Rectal smooth muscle tissue (tissue), 1 donor: ENCODE measurements around the gene CDK6.

ENCODE experiments used
- H3K27ac ChIP-seq: one replicate; pipeline ENCODE4 v1.7.0; 2013; ENCODE audit warnings: low read depth, low read length, inconsistent platforms
- H3K27me3 ChIP-seq: one replicate; pipeline ENCODE4 v1.7.0; 2013; ENCODE audit warnings: low read length; ENCODE audit not compliant: control insufficient read depth, insufficient read depth
- H3K36me3 ChIP-seq: one replicate; pipeline ENCODE4 v1.7.0; 2013; ENCODE audit warnings: low read length; ENCODE audit not compliant: control insufficient read depth, insufficient read depth
- H3K4me1 ChIP-seq: one replicate; pipeline ENCODE4 v1.7.0; 2013; ENCODE audit warnings: low read length; ENCODE audit not compliant: control insufficient read depth, insufficient read depth
- H3K4me3 ChIP-seq: one replicate; pipeline ENCODE4 v1.7.0; 2013; ENCODE audit warnings: low read length
- H3K9ac ChIP-seq: one replicate; pipeline ENCODE4 v1.7.0; 2013; ENCODE audit warnings: low read length

The CDK6 gene

DNA sequence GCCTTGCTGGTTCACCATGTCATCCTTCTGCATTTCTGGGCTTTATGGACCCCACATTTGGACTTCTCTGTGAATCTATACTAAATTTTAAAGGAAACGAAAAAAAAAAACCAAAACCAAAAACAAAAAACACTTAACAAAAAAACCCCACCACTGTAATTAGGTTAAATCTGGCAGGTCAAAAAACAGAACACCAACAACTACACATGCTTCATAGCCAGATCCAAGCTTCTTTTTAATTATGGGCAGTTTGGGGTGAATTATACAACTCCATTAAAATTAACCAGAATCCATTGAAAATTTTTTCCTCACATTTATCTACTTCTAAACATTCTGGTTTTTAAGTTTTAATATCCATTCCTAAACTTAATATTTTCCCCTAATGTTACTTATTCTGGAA is 58.4 kb downstream of the CDK6 start:
- peaks cover 4% of the 10 kb centered on the region for H3K4me1 ChIP-seq
- peaks cover 2% of the 10 kb centered on the region for H3K36me3 ChIP-seq
- no peak overlapping the region for H3K9ac ChIP-seq
- H3K27me3 ChIP-seq: no peaks in the 10 kb centered on the region
- no peak overlapping the region for H3K4me3 ChIP-seq
- no peak overlapping the region for H3K27ac ChIP-seq

DNA sequence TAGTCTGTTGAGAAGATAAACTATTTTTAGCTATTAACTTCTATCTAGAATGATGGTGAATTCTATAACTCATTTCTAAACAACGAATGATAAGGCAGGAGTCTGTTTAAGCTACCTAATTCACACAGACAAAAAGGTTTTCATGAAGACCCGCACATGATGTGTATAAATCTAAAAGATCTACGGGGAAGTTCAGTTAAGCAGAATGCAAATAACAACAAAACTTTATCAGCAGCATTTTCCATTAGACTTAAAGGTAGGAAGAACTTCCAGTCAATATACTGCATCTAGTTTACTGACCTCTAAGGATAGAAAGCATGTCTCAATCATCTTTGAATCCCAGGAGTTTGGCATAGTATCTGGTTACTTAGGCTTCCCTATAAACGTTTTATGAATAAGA is 62.6 kb downstream of the CDK6 start:
- H3K27ac ChIP-seq: no peak overlapping the region

GRCh38 chr7:92769844-92770243 is 66.5 kb downstream of the CDK6 start:
- Histone ChIP-seq H3K4me1 (peaks cover 24% of the 10 kb centered on the region), H3K27me3 (no peaks in the 10 kb centered on the region), H3K4me3 (no peak overlapping the region), H3K36me3 (peaks cover 2% of the 10 kb centered on the region), H3K27ac (no peak overlapping the region), H3K9ac (no peak overlapping the region)

More for the DNA sequence above, 62.6 kb downstream of the CDK6 start:
- Histone ChIP-seq H3K36me3 (peaks cover 2% of the 10 kb centered on the region), H3K9ac (no peak overlapping the region), H3K4me1 (peaks cover 1% of the 10 kb centered on the region), H3K4me3 (no peak overlapping the region), H3K27me3 (no peaks in the 10 kb centered on the region)

- Histone ChIP-seq H3K9ac (no peak overlapping the region), H3K27me3 (no peaks in the 10 kb centered on the region), H3K4me3 (no peak overlapping the region), H3K27ac (no peak overlapping the region), H3K36me3 (peaks cover 2% of the 10 kb centered on the region), H3K4me1 (peaks cover 24% of the 10 kb centered on the region)
Observed at GRCh38 chr7:92769394-92769699, 67.0 kb downstream of the CDK6 start.

GRCh38 chr7:92768501-92769393 is 67.6 kb downstream of the CDK6 start:
- Histone ChIP-seq H3K4me1 (peaks cover 24% of the 10 kb centered on the region), H3K27me3 (no peaks in the 10 kb centered on the region), H3K9ac (no peak overlapping the region), H3K36me3 (peaks cover under 1% of the 10 kb centered on the region), H3K27ac (peak overlapping the region; percentile 9), H3K4me3 (no peak overlapping the region)

DNA sequence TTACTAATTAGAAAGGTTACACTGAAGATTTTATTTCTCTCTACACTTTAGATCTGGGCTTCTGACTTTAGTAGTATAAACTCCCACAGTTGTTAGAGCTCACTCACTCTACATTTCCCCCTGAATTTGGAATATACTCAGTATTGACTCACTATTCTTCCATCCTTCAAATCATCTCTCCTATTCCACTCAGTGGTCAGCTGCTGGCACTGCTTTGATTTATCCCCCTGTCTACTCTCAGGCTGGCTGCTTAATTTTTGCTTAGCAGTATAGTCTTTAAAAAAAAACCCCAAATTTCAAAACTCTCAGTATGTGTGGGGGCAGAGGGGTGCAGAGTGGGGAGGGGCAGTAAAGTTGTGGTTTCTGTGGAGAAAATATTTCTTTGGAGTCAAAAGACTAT is 68.9 kb downstream of the CDK6 start:
- Histone ChIP-seq H3K4me3 (no peak overlapping the region), H3K9ac (no peak overlapping the region), H3K27me3 (no peaks in the 10 kb centered on the region), H3K36me3 (no peaks in the 10 kb centered on the region), H3K27ac (no peak overlapping the region), H3K4me1 (peaks cover 27% of the 10 kb centered on the region)

GRCh38 chr7:92766461-92767003 is 69.8 kb downstream of the CDK6 start:
- Histone ChIP-seq H3K4me1 (peaks cover 27% of the 10 kb centered on the region), H3K9ac (no peak overlapping the region), H3K4me3 (no peak overlapping the region), H3K27ac (peak overlapping the region; percentile 75), H3K27me3 (no peaks in the 10 kb centered on the region), H3K36me3 (no peaks in the 10 kb centered on the region)

GRCh38 chr7:92765725-92766124 is 70.6 kb downstream of the CDK6 start:
- H3K27ac ChIP-seq: peak overlapping the region; percentile 75
- H3K27me3 ChIP-seq: no peaks in the 10 kb centered on the region
- peaks cover 27% of the 10 kb centered on the region for H3K4me1 ChIP-seq
- H3K4me3 ChIP-seq: no peak overlapping the region
- no peak overlapping the region for H3K9ac ChIP-seq
- H3K36me3 ChIP-seq: no peaks in the 10 kb centered on the region

GRCh38 chr7:92763636-92764423 is 72.5 kb downstream of the CDK6 start:
- no peaks in the 10 kb centered on the region for H3K36me3 ChIP-seq
- H3K4me3 ChIP-seq: no peak overlapping the region
- no peak overlapping the region for H3K9ac ChIP-seq
- no peak overlapping the region for H3K27ac ChIP-seq
- H3K4me1 ChIP-seq: peaks cover 26% of the 10 kb centered on the region
- no peaks in the 10 kb centered on the region for H3K27me3 ChIP-seq

DNA sequence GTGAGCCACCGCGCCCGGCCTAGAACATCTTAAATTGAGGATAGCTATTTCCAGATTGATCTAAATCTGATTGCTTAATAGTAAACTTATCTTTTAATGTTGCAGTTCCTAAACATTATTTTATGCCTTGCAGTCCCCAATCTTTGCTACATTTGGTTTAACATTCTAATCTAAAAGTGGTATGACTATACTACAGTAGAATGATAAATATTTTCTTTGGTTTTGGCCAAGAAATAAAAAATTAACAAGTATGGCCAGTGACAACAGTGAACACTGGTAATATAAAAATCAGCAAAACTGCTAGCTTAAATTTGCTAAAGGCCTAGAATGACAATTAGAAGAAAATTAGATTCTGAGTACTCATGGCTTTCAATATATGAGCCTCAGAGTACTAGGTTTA is 73.5 kb downstream of the CDK6 start:
- Histone ChIP-seq H3K9ac (no peak overlapping the region), H3K36me3 (no peaks in the 10 kb centered on the region), H3K4me3 (no peak overlapping the region), H3K27me3 (no peaks in the 10 kb centered on the region), H3K27ac (no peak overlapping the region), H3K4me1 (peaks cover 18% of the 10 kb centered on the region)

DNA sequence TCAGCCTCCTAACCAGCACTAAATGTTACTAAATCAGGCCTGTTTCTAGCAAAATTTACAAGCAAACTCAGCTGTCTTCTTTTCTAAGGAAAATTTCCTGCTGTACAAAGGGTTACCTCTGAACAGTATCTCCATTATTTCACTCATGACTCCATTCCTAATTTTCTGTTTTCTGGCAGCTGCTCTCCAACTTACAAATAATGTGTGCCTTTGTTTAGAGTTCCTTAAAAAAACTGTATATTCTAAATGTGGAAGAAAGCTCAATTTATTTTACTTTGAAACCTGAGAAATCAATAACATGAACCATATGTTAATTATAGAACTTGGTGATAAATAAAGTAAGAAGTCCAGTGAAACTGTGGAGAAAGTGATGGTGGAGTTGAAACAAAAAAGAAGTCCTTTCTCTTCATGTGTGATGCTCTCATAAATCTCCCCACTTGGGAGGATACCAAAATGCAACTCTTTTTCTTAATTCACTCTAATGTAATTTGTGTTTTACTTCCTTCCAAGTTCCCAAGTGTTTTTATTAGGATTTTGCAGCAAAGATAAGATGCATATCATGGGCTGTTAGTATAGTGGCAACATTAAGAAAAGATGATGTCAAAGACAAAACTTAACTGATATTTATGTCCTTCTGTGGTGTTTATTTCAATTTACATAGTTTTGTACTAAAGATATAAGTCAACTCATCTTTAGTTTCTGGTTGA is 74.8 kb downstream of the CDK6 start:
- Histone ChIP-seq H3K9ac (no peak overlapping the region), H3K36me3 (no peaks in the 10 kb centered on the region), H3K27me3 (no peaks in the 10 kb centered on the region), H3K4me3 (no peak overlapping the region), H3K27ac (no peak overlapping the region), H3K4me1 (peaks cover 10% of the 10 kb centered on the region)

- no peak overlapping the region for H3K27ac ChIP-seq
Observed at GRCh38 chr7:92758796-92759431, 77.5 kb downstream of the CDK6 start.

More at GRCh38 chr7:92758796-92759431, 77.5 kb downstream of the CDK6 start:
- Histone ChIP-seq H3K4me3 (no peak overlapping the region), H3K36me3 (no peaks in the 10 kb centered on the region), H3K9ac (no peak overlapping the region), H3K4me1 (peaks cover 2% of the 10 kb centered on the region), H3K27me3 (no peaks in the 10 kb centered on the region)
